Measurements from ENCODE around the gene JOSD1. TPM values are rescaled to one million over a fixed set of nuclear protein-coding genes. Genes with fewer than 3 reads are reported as not detected.

Gene JOSD1
- total RNA-seq (2012; rRNA removed), result 32.5 and 35.8 TPM in 2 replicates
- 28.2 and 30.2 TPM in 2 replicates for polyA plus RNA-seq (2012; rRNA removed)
- polyA plus RNA-seq (2012; cell fraction: cytosol; rRNA removed), result 16.3 and 22.1 TPM in 2 replicates
- 36.9 and 86.4 TPM in 2 replicates for polyA plus RNA-seq (2012; cell fraction: nucleus; rRNA removed; ENCODE audit: low replicate concordance)
- Bru-seq, nascent RNA, result percentile 78 among the genes with signal in this experiment
- BruChase-seq, experiment 1, labeled RNA remaining after a 6-hour chase, result percentile 80 among the genes with signal in this experiment
- BruChase-seq, experiment 2, labeled RNA remaining after a 2-hour chase, result percentile 86 among the genes with signal in this experiment
- long read RNA-seq, transcript JOSD1-207 (2 exons, 467 nt), result major isoform, 58 of 77 reads
- long read RNA-seq, partial matches to known transcripts, result 0 of 77 reads
- long read RNA-seq, other reads (novel, unspliced or antisense), result 16 of 77 reads

- in situ Hi-C loops (cut with MboI; ENCODE audit: low sequenced_read_pairs) (no loop called here), dilution Hi-C loops (cut with HindIII; ENCODE audit: low sequenced_read_pairs, unreplicated experiment) (no loop called here), intact Hi-C loops (cut with micrococcal nuclease) (loop anchor here (10.0 kb wide), 1 partner anchor 646 kb away; the partner anchor contains the start of gene PICK1)
- DNase-seq (peak; percentile 95), ATAC-seq (ENCODE audit: low read depth) (peak; percentile 30)
- H3K23ac ChIP-seq (ENCODE audit: low read depth, low read length), result peak within 1 kb of the TSS; percentile 80
- peak within 1 kb of the TSS; percentile 92 for H3K14ac ChIP-seq (replicated peaks; ENCODE audit: low read depth, low read length)
- H2AK9ac ChIP-seq (replicated peaks; ENCODE audit: low read depth, low read length, poor library complexity), result peak within 1 kb of the TSS; percentile 98
- H3K18ac ChIP-seq (ENCODE audit: low read depth, low read length), result peak within 1 kb of the TSS; percentile 84
- peak within 1 kb of the TSS; percentile 49 for H2BK120ac ChIP-seq (ENCODE audit: low read depth, low read length)
- peak within 1 kb of the TSS; percentile 95 for H4K91ac ChIP-seq (ENCODE audit: insufficient read depth, low read depth, low read length)
- H3K9me3 ChIP-seq (ENCODE audit: control insufficient read depth, insufficient read depth, low read length), result no peaks in the 10 kb centered on the region
- peak within 1 kb of the TSS; percentile 100 for H2AK5ac ChIP-seq (ENCODE audit: low read depth, low read length)
- peak within 1 kb of the TSS; percentile 100 for H3K4me2 ChIP-seq (ENCODE audit: low read depth, low read length)
- H3K36me3 ChIP-seq (ENCODE audit: control insufficient read depth, insufficient read depth, low read length), result no peaks in the 10 kb centered on the region; the same call in 1 of the 2 replicates
- peak within 1 kb of the TSS; percentile 96 for H3K4me3 ChIP-seq (ENCODE audit: insufficient read depth, low read depth, low read length)
- H3K79me1 ChIP-seq (ENCODE audit: low read depth in 1 of 2, low read length in 2 of 2), result peaks cover 16 to 45% of the 10 kb centered on the region in 2 experiments
- no peaks in the 10 kb centered on the region for H3K27me3 ChIP-seq (ENCODE audit: control insufficient read depth, insufficient read depth, low read length)
- POLR2A ChIA-PET (ENCODE audit: unreplicated experiment), result no interaction called here
- peaks cover 13% of the 10 kb centered on the region for H3K4me1 ChIP-seq (ENCODE audit: control insufficient read depth, insufficient read depth, low read length)
- H4K8ac ChIP-seq (ENCODE audit: low read depth in 2 of 2, low read length in 2 of 2), result peak within 1 kb of the TSS; percentile 92 to 96
- peak within 1 kb of the TSS; percentile 71 for H4K5ac ChIP-seq (ENCODE audit: low read depth, low read length)
- H2BK15ac ChIP-seq (ENCODE audit: low read depth, low read length), result peak within 1 kb of the TSS; percentile 34; the same call in 1 of the 3 replicates
- H3K9ac ChIP-seq (ENCODE audit: low read depth, low read length), result peak within 1 kb of the TSS; percentile 99
- H4K20me1 ChIP-seq (ENCODE audit: insufficient read depth, low read length), result peaks cover 13% of the 10 kb centered on the region; the same call in 1 of the 2 replicates
- H3K4ac ChIP-seq (ENCODE audit: low read depth, low read length), result peak within 1 kb of the TSS; percentile 92
- peak within 1 kb of the TSS; percentile 97 for H3K27ac ChIP-seq (ENCODE audit: insufficient read depth, low read length)
- peak within 1 kb of the TSS; percentile 88 for H2BK5ac ChIP-seq (ENCODE audit: low read depth, low read length, poor library complexity, severe bottlenecking)
- H3K56ac ChIP-seq (ENCODE audit: extremely low read depth, insufficient read depth, low read length), result peak within 1 kb of the TSS; percentile 93
- CTCF ChIA-PET, result no interaction called here
- 0 out of 2 replicates have a peak within 1 kb of the TSS, but pooled peaks have one; percentile 27 for H2BK20ac ChIP-seq (ENCODE audit: low read depth, low read length)
- peaks cover 22% of the 10 kb centered on the region for H3K9me1 ChIP-seq (ENCODE audit: insufficient read depth, low read length)
- WGBS, 2 experiments (ENCODE audit: extremely low coverage in 2 of 2, insufficient read length in 1 of 2), result 0% methylated on average over 7 of the region's 94 CpGs; no CpG with 5 or more reads in 1 of the 2 experiments
- BruUV-seq (replicated peaks), result no TSS peak
- peak within 1 kb of the TSS; percentile 98 for H2AFZ ChIP-seq (replicated peaks; ENCODE audit: low read length, poor library complexity)
- TF ChIP-seq, protein P1, sequence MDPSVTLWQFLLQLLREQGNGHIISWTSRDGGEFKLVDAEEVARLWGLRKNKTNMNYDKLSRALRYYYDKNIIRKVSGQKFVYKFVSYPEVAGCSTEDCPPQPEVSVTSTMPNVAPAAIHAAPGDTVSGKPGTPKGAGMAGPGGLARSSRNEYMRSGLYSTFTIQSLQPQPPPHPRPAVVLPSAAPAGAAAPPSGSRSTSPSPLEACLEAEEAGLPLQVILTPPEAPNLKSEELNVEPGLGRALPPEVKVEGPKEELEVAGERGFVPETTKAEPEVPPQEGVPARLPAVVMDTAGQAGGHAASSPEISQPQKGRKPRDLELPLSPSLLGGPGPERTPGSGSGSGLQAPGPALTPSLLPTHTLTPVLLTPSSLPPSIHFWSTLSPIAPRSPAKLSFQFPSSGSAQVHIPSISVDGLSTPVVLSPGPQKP (IDR thresholded peaks at IDR 0.05; ENCODE audit: borderline replicate concordance, low read depth, low read length), result no peak
- TF ChIP-seq RFX5 (IDR thresholded peaks at IDR 0.05; ENCODE audit: low read depth, low read length) (no peak), RAD21 (IDR thresholded peaks at IDR 0.05; ENCODE audit: low read length) (no peak), MAFK (IDR thresholded peaks at IDR 0.05; ENCODE audit: low read depth, low read length) (no peak), POLR2A (IDR thresholded peaks at IDR 0.05; ENCODE audit: low read depth, low read length) (peak; percentile 84), RCOR1 (IDR thresholded peaks at IDR 0.05; ENCODE audit: insufficient replicate concordance, low read length) (no peak), MXI1 (IDR thresholded peaks at IDR 0.05; ENCODE audit: borderline replicate concordance, low read depth, low read length) (peak; percentile 75; the same call in 1 of the 2 replicates), FOS (IDR thresholded peaks at IDR 0.05; ENCODE audit: low read depth, low read length) (peak; percentile 32; the same call in 1 of the 2 replicates), SMC3 (IDR thresholded peaks at IDR 0.05; ENCODE audit: low read depth, low read length) (no peak), MAZ (IDR thresholded peaks at IDR 0.05; ENCODE audit: borderline replicate concordance, low read depth, low read length) (peak; percentile 97), NFE2L2 (IDR thresholded peaks at IDR 0.05; ENCODE audit: low read depth, low read length) (no peak), CHD1 (IDR thresholded peaks at IDR 0.05; ENCODE audit: low read depth, low read length) (no peak; the same call in 1 of the 2 replicates), BHLHE40 (IDR thresholded peaks at IDR 0.05; ENCODE audit: low read depth, low read length) (peak; percentile 91)
These were observed at the start of gene JOSD1 for GRCh38 chr22:38700789-38701628. JOSD1 (minus strand) TSS chr22:38700943; CDS start chr22:38699987, 956 bp downstream.

Measured in IMR-90 (cell line).